Measurements from ENCODE around the gene ZCCHC4. TPM values are rescaled to one million over a fixed set of nuclear protein-coding genes. Genes with fewer than 3 reads are reported as not detected.

Gene ZCCHC4
- total RNA-seq, 1 experiment from 2014 or later, result 12.3 TPM

DNA sequence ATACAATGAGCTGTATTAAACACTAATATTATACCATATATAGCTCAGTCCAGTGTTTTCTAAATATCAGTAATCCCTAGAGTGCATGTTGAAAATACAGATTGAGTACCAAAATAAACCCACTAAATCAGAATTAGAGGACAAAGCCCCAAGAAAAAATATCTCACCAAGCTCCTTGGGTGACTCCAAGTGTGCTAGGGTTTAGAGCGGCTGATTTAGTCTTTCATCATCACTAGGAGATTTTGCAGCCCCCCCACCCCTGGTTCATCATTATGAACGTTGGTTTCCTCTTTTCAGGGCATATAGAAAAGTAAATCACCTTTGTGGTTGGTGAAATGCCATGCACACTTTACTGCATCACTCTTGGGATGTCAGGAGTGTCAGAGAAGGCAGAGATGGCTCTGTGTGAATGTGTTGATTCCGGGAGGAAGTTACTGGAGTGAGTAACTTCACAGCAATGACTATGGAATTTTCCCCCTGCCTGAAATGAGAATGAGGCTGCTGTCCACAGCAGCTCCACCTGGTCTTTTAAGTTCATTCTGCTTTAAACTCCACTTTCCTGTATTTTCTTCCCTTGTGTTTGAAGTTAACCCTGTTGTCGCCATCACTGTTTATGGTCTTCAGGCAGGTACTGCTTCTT is 39.3 kb downstream of the ZCCHC4 start:
- Histone ChIP-seq H3K27me3 (ENCODE audit: insufficient read depth, low read length) (no peaks in the 10 kb centered on the region), H3K79me2 (ENCODE audit: insufficient read depth, low read length) (no peaks in the 10 kb centered on the region), H3K27ac (ENCODE audit: low read depth, low read length) (no peak overlapping the region), H2AFZ (ENCODE audit: low read depth, low read length, poor library complexity, severe bottlenecking) (no peak overlapping the region), H3K4me1 (ENCODE audit: control insufficient read depth in 1 of 2, insufficient read depth in 2 of 2, low read length in 2 of 2) (peaks cover 0 to 6% of the 10 kb centered on the region in 2 experiments; a peak in 1 of 4 replicates), H3K9me2 (ENCODE audit: insufficient read depth) (no peaks in the 10 kb centered on the region), H4K20me1 (ENCODE audit: insufficient read depth) (no peaks in the 10 kb centered on the region), H3K4me3 (replicated peaks in 1 of 2; ENCODE audit: low read depth in 1 of 2, low read length in 2 of 2) (no peak overlapping the region), H3K9me3 (ENCODE audit: control insufficient read depth in 1 of 2, insufficient read depth in 1 of 2, low read depth in 1 of 2, low read length in 2 of 2) (no peaks in the 10 kb centered on the region), H3K4me2 (ENCODE audit: low read length) (no peak overlapping the region), H3K36me3 (ENCODE audit: control insufficient read depth in 1 of 2, insufficient read depth in 2 of 2, low read length in 2 of 2) (no peaks in the 10 kb centered on the region), H3K9ac (ENCODE audit: low read length) (no peak overlapping the region)
- ChIA-PET POLR2A (no interaction called here), RAD21 (ENCODE audit: low non-redundant PET in 1 of 2, low total read pairs in 2 of 2, uncharacterized antibody in 2 of 2, unreplicated experiment in 2 of 2) (no interaction called here), CTCF (interaction anchor here (1.5 kb wide), 1 partner anchor 15 kb away, joined by 3 read pairs; no protein-coding TSS in a partner anchor)
- TF ChIP-seq EZH2phosphoT487 (IDR thresholded peaks at IDR 0.05; ENCODE audit: borderline replicate concordance) (no peak), JUND (IDR thresholded peaks at IDR 0.05) (no peak), POLR2AphosphoS5 (IDR thresholded peaks at IDR 0.05; ENCODE audit: low read depth, low read length) (no peak), TCF7L2 (IDR thresholded peaks at IDR 0.05; ENCODE audit: borderline replicate concordance, extremely low read depth, insufficient read depth, insufficient read length) (no peak), MAX (IDR thresholded peaks at IDR 0.05) (no peak), ZFX (IDR thresholded peaks at IDR 0.05) (no peak), ZNF274 (IDR thresholded peaks at IDR 0.05; ENCODE audit: low read depth, low read length) (no peak), FOSL1 (IDR thresholded peaks at IDR 0.05; ENCODE audit: low read depth) (no peak), EGR1 (IDR thresholded peaks at IDR 0.05; ENCODE audit: low read depth) (no peak), SIN3A (IDR thresholded peaks at IDR 0.05; ENCODE audit: low read depth) (no peak), EZH2 (IDR thresholded peaks at IDR 0.05) (no peak), CEBPB (IDR thresholded peaks at IDR 0.05; ENCODE audit: low read depth) (no peak)
- TF ChIP-seq, protein P1, sequence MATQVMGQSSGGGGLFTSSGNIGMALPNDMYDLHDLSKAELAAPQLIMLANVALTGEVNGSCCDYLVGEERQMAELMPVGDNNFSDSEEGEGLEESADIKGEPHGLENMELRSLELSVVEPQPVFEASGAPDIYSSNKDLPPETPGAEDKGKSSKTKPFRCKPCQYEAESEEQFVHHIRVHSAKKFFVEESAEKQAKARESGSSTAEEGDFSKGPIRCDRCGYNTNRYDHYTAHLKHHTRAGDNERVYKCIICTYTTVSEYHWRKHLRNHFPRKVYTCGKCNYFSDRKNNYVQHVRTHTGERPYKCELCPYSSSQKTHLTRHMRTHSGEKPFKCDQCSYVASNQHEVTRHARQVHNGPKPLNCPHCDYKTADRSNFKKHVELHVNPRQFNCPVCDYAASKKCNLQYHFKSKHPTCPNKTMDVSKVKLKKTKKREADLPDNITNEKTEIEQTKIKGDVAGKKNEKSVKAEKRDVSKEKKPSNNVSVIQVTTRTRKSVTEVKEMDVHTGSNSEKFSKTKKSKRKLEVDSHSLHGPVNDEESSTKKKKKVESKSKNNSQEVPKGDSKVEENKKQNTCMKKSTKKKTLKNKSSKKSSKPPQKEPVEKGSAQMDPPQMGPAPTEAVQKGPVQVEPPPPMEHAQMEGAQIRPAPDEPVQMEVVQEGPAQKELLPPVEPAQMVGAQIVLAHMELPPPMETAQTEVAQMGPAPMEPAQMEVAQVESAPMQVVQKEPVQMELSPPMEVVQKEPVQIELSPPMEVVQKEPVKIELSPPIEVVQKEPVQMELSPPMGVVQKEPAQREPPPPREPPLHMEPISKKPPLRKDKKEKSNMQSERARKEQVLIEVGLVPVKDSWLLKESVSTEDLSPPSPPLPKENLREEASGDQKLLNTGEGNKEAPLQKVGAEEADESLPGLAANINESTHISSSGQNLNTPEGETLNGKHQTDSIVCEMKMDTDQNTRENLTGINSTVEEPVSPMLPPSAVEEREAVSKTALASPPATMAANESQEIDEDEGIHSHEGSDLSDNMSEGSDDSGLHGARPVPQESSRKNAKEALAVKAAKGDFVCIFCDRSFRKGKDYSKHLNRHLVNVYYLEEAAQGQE (IDR thresholded peaks at IDR 0.05; ENCODE audit: low read depth), result no peak
- no TSS peak for BruUV-seq (replicated peaks)
- DNase-seq (ENCODE audit: low read depth, low spot score) (no peak), ATAC-seq (0 out of 2 replicates have a peak, but pooled peaks have one; percentile 22)
- intact Hi-C loops (cut with micrococcal nuclease), result no loop called here
